KBM-7 (cell line): Measurements from ENCODE around the gene MAPK12.
A peak's percentile ranks its signal among the peaks of the same experiment; 100 is the strongest.

Source experiments
- DNase-seq: peaks from one replicate; pipeline ENCODE4 v3.0.0-alpha.2; 2015
- in situ Hi-C: fragments of 300-500 bp; cut with MboI; formaldehyde crosslinking; loops from 2 replicates; pipeline ENCODE4 v1.14.3; 2020; ENCODE audit warnings: low sequenced_read_pairs, low pct_unique_long_range_greater_than_20kb, mixed read lengths

Gene MAPK12

GRCh38 chr22:50224071-50224470 lies 37.4 kb downstream of the MAPK12 start:
- DNase-seq: no peak
- in situ Hi-C loops: no loop called here

GRCh38 chr22:50222508-50222907 lies 39.0 kb downstream of the MAPK12 start:
- in situ Hi-C loops: no loop called here
- DNase-seq: no peak

- in situ Hi-C loops: no loop called here
- no peak for DNase-seq
Observed at GRCh38 chr22:50221410-50222300, 39.8 kb downstream of the MAPK12 start.

- in situ Hi-C loops: no loop called here
- no peak for DNase-seq
Observed at GRCh38 chr22:50220603-50221409, 40.7 kb downstream of the MAPK12 start.

GRCh38 chr22:50219800-50220602 lies 41.5 kb downstream of the MAPK12 start:
- no peak for DNase-seq
- in situ Hi-C loops: no loop called here

GRCh38 chr22:50218996-50219727 lies 42.3 kb downstream of the MAPK12 start:
- in situ Hi-C loops: no loop called here

GRCh38 chr22:50218153-50218995 lies 43.1 kb downstream of the MAPK12 start:
- in situ Hi-C loops: no loop called here
- no peak for DNase-seq

More at GRCh38 chr22:50218996-50219727, 42.3 kb downstream of the MAPK12 start:
- DNase-seq: peak; percentile 49

GRCh38 chr22:50217543-50218152 lies 43.8 kb downstream of the MAPK12 start:
- no peak for DNase-seq
- in situ Hi-C loops: no loop called here

GRCh38 chr22:50216684-50217520 lies 44.6 kb downstream of the MAPK12 start:
- in situ Hi-C loops: no loop called here

GRCh38 chr22:50216055-50216683 lies 45.3 kb downstream of the MAPK12 start:
- in situ Hi-C loops: no loop called here
- no peak for DNase-seq

More at GRCh38 chr22:50216684-50217520, 44.6 kb downstream of the MAPK12 start:
- DNase-seq: no peak

- no peak for DNase-seq
- in situ Hi-C loops: no loop called here
Observed at GRCh38 chr22:50215297-50216054, 46.0 kb downstream of the MAPK12 start.

GRCh38 chr22:50213263-50213662 lies 48.2 kb downstream of the MAPK12 start:
- in situ Hi-C loops: no loop called here
- no peak for DNase-seq

GRCh38 chr22:50211147-50211546 lies 50.3 kb downstream of the MAPK12 start:
- in situ Hi-C loops: no loop called here
- no peak for DNase-seq

- in situ Hi-C loops: no loop called here
- no peak for DNase-seq
Observed at GRCh38 chr22:50210378-50211139, 50.9 kb downstream of the MAPK12 start.

GRCh38 chr22:50209893-50210292 lies 51.6 kb downstream of the MAPK12 start:
- peak; percentile 69 for DNase-seq
- in situ Hi-C loops: loop anchor here (10.0 kb wide), 2 partner anchors 55 to 275 kb away; no protein-coding TSS in a partner anchor
